ENCODE measurements around the gene SLC18B1.

DNA sequence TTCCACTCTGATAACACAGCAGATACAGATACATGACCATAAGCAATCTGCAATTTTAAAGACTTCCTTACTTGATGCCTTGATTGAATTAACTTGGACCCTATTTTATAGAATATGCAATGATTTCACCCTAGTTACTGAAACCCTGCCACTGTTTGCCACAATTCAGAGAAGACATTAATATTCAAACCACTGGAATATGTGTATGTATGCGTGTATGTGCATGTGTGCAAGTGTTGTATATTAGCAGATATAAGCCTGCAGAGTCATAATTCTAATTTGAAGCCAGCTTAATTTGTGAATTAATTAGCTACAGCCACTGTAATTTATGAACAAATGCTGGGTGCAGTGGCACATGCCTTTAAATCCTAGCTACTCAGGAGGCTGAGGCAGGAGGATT lies 50.0 kb downstream of the SLC18B1 start:
- no peak for TF ChIP-seq HDAC6 (IDR thresholded peaks at IDR 0.05; ENCODE audit: unreplicated experiment)
- TF ChIP-seq, protein P1, sequence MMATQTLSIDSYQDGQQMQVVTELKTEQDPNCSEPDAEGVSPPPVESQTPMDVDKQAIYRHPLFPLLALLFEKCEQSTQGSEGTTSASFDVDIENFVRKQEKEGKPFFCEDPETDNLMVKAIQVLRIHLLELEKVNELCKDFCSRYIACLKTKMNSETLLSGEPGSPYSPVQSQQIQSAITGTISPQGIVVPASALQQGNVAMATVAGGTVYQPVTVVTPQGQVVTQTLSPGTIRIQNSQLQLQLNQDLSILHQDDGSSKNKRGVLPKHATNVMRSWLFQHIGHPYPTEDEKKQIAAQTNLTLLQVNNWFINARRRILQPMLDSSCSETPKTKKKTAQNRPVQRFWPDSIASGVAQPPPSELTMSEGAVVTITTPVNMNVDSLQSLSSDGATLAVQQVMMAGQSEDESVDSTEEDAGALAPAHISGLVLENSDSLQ (IDR thresholded peaks at IDR 0.05) = no peak
- TF ChIP-seq GATAD2B (conservative IDR thresholded peaks at IDR 0.05; ENCODE audit: low read depth) = no peak

All from GM12878 (cell line).